IMR-90 (cell line): Measurements from ENCODE around the gene TRAPPC3. TPM values are rescaled to one million over a fixed set of nuclear protein-coding genes. Genes with fewer than 3 reads are reported as not detected.

Experiments
- ATAC-seq: fragments of 200-7000 bp; cut with Tn5 transposase; 2 replicates; pipeline ENCODE4 v1.9.1; 2020; ENCODE audit warnings: low read depth, mild to moderate bottlenecking, moderate library complexity
- BruUV-seq: library from RNA; stranded (reverse); fragments of 400-500 nt; replicated peaks from 2 replicates; lab custom pipeline; 2021; lab: Mats Ljungman, UMichigan
- CTCF ChIA-PET: fragments of 300-600 bp; formaldehyde crosslinking; extraction: SDS; loops from one replicate; lab custom pipeline; 2021; ENCODE audit warnings: antibody characterized with exemption; lab: Yijun Ruan, JAX
- POLR2A ChIA-PET: fragments of 300-600 bp; sonication (Branson Sonifier 250); formaldehyde crosslinking; loops from one replicate; lab custom pipeline; 2022; ENCODE audit warnings: antibody characterized with exemption; ENCODE audit not compliant: unreplicated experiment; lab: Charles Lee
- DNase-seq: peaks from one replicate; pipeline ENCODE4 v3.0.0; 2013
- H2AFZ ChIP-seq: replicated peaks from 2 replicates; pipeline ENCODE3; 2013; ENCODE audit warnings: low read length, mild to moderate bottlenecking; ENCODE audit not compliant: poor library complexity
- H2AK5ac ChIP-seq: 2 replicates; pipeline ENCODE4 v1.6.1; 2013; ENCODE audit warnings: low read depth, low read length, inconsistent platforms
- H2AK9ac ChIP-seq: replicated peaks from 2 replicates; pipeline ENCODE3; 2013; ENCODE audit warnings: mild to moderate bottlenecking, low read depth, low read length, moderate library complexity; ENCODE audit not compliant: poor library complexity
- H2BK120ac ChIP-seq: 2 replicates; pipeline ENCODE4 v1.6.1; 2013; ENCODE audit warnings: low read depth, low read length, inconsistent platforms
- H2BK15ac ChIP-seq: 3 replicates; pipeline ENCODE4 v1.6.1; 2013; ENCODE audit warnings: low read depth, low read length, inconsistent platforms
- H2BK20ac ChIP-seq: 2 replicates; pipeline ENCODE4 v1.6.1; 2013; ENCODE audit warnings: low read depth, mild to moderate bottlenecking, inconsistent platforms, low read length, moderate library complexity
- H2BK5ac ChIP-seq: 2 replicates; pipeline ENCODE4 v1.6.1; 2013; ENCODE audit warnings: mild to moderate bottlenecking, low read depth, low read length, inconsistent platforms; ENCODE audit not compliant: poor library complexity, severe bottlenecking
- H3K14ac ChIP-seq: replicated peaks from 2 replicates; pipeline ENCODE4 v1.6.1; 2013; ENCODE audit warnings: low read depth, low read length, inconsistent platforms
- H3K18ac ChIP-seq: 2 replicates; pipeline ENCODE4 v1.6.1; 2013; ENCODE audit warnings: low read depth, low read length, control low read depth
- H3K23ac ChIP-seq: 2 replicates; pipeline ENCODE4 v1.6.1; 2013; ENCODE audit warnings: low read depth, low read length, inconsistent platforms
- H3K27ac ChIP-seq: 2 replicates; pipeline ENCODE4 v1.5.1; 2013; ENCODE audit warnings: mild to moderate bottlenecking, control low read depth, low read length; ENCODE audit not compliant: insufficient read depth
- H3K27me3 ChIP-seq: 2 replicates; pipeline ENCODE4 v1.6.1; 2013; ENCODE audit warnings: low read length; ENCODE audit not compliant: control insufficient read depth, insufficient read depth
- H3K36me3 ChIP-seq: 2 replicates; pipeline ENCODE4 v1.6.1; 2013; ENCODE audit warnings: low read length, mixed read lengths; ENCODE audit not compliant: control insufficient read depth, insufficient read depth
- H3K4ac ChIP-seq: 2 replicates; pipeline ENCODE4 v1.6.1; 2013; ENCODE audit warnings: low read depth, low read length, inconsistent platforms
- H3K4me1 ChIP-seq: 2 replicates; pipeline ENCODE4 v1.6.1; 2013; ENCODE audit warnings: low read length, mixed read lengths; ENCODE audit not compliant: control insufficient read depth, insufficient read depth
- H3K4me2 ChIP-seq: 2 replicates; pipeline ENCODE4 v1.6.1; 2013; ENCODE audit warnings: low read depth, mild to moderate bottlenecking, control low read depth, low read length, moderate library complexity
- H3K4me3 ChIP-seq: 2 replicates; pipeline ENCODE4 v1.5.1; 2013; ENCODE audit warnings: low read depth, mild to moderate bottlenecking, control low read depth, low read length, moderate library complexity; ENCODE audit not compliant: insufficient read depth
- H3K56ac ChIP-seq: 2 replicates; pipeline ENCODE4 v1.6.1; 2013; ENCODE audit warnings: low read length, inconsistent platforms; ENCODE audit not compliant: insufficient read depth; ENCODE audit errors: extremely low read depth
- H3K79me1 ChIP-seq, 2 experiments: 2 replicates each; pipeline ENCODE4 v1.6.1; 2013; ENCODE audit warnings: low read length in 2 of 2, inconsistent platforms in 1 of 2, low read depth in 1 of 2
- H3K9ac ChIP-seq: 2 replicates; pipeline ENCODE4 v1.6.1; 2013; ENCODE audit warnings: low read depth, low read length, control low read depth
- H3K9me1 ChIP-seq: 2 replicates; pipeline ENCODE4 v1.6.1; 2013; ENCODE audit warnings: low read length, inconsistent platforms; ENCODE audit not compliant: insufficient read depth
- H3K9me3 ChIP-seq: 2 replicates; pipeline ENCODE4 v1.6.1; 2013; ENCODE audit warnings: low read length; ENCODE audit not compliant: control insufficient read depth, insufficient read depth
- H4K20me1 ChIP-seq: 2 replicates; pipeline ENCODE4 v1.6.1; 2013; ENCODE audit warnings: low read length, inconsistent platforms; ENCODE audit not compliant: insufficient read depth
- H4K5ac ChIP-seq: 2 replicates; pipeline ENCODE4 v1.6.1; 2013; ENCODE audit warnings: mild to moderate bottlenecking, low read depth, low read length, control low read depth
- H4K8ac ChIP-seq, 2 experiments: 2 replicates each; pipeline ENCODE4 v1.6.1; 2013; ENCODE audit warnings: low read depth in 2 of 2, low read length in 2 of 2, control low read depth in 1 of 2, inconsistent platforms in 1 of 2
- H4K91ac ChIP-seq: 2 replicates; pipeline ENCODE4 v1.6.1; 2013; ENCODE audit warnings: low read depth, low read length, inconsistent platforms; ENCODE audit not compliant: insufficient read depth
- MAZ ChIP-seq: IDR thresholded peaks from 2 replicates; pipeline ENCODE4 v1.6.1; 2012; ENCODE audit warnings: low read depth, mild to moderate bottlenecking, low read length, improper control_type of control experiment, moderate library complexity, borderline replicate concordance
- POLR2A ChIP-seq: IDR thresholded peaks from 2 replicates; pipeline ENCODE4 v1.6.1; 2012; ENCODE audit warnings: mild to moderate bottlenecking, low read depth, low read length
- WGBS, 2 experiments: methylation state at CpG; one replicate each; pipeline versions ENCODE4 v1.1.5 to v1.1.7; 2013; ENCODE audit warnings: missing lambda C conversion rate in 2 of 2; ENCODE audit not compliant: insufficient read length in 1 of 2; ENCODE audit errors: extremely low coverage in 2 of 2; 5-methylcytosine and 5-hydroxymethylcytosine counted together
- dilution Hi-C: fragments of 300-500 bp; cut with HindIII; formaldehyde crosslinking; loops from one replicate; pipeline ENCODE4 v1.14.3; 2018; ENCODE audit warnings: low sequenced_read_pairs; ENCODE audit not compliant: unreplicated experiment
- in situ Hi-C: fragments of 300-500 bp; cut with MboI; formaldehyde crosslinking; loops from 3 replicates; pipeline ENCODE4 v1.14.3; 2019; ENCODE audit warnings: low sequenced_read_pairs, inconsistent platforms, mixed read lengths
- intact Hi-C: fragments of 100-400 bp; cut with micrococcal nuclease; formaldehyde crosslinking; loops from 2 replicates; pipeline ENCODE4 v1.10.0; 2022
- polyA plus RNA-seq, 3 experiments: library from polyadenylated mRNA; depleted of rRNA; stranded (reverse); fragments of >200 nt; gene quantifications; 2 replicates each; pipeline ENCODE4 v1.2.3, GENCODE V29; 2012; ENCODE audit warnings: low replicate concordance in 1 of 3
- total RNA-seq: library from RNA; depleted of rRNA; stranded (reverse); fragments of >200 nt; gene quantifications from 2 replicates; pipeline ENCODE4 v1.2.3, GENCODE V29; 2012

The TRAPPC3 gene
- total and polyA plus RNA-seq, 2 of the 4 experiments (the other 2 are of a cell fraction), result 76.0 to 77.8 TPM

DNA sequence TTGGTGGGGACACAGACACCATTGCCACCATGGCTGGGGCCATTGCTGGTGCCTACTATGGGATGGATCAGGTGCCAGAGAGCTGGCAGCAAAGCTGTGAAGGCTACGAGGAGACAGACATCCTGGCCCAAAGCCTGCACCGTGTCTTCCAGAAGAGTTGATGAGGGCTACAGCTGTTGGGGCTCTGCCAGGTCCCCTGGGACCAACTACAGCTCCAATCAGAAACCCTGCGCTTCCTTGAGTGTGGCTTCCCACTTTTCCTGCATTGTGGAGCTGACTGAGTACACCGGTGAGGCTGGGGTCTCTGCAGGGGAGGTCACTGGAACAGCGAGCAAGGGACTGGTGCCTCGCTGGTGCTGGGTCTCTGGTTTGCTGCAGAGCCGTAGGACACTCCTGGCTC is 56.1 kb downstream of the TRAPPC3 start:
- Histone ChIP-seq H3K36me3 (peaks cover 35% of the 10 kb centered on the region), H2BK120ac (no peak overlapping the region), H2BK20ac (no peak overlapping the region), H3K4ac (no peak overlapping the region), H2AFZ (no peak overlapping the region), H3K14ac (no peak overlapping the region), H3K4me2 (no peak overlapping the region), H3K27me3 (no peaks in the 10 kb centered on the region), H3K9me1 (0 out of 2 replicates have a peak, but pooled peaks cover under 1% of the 10 kb centered on the region), H3K79me1 (peaks cover 38 to 47% of the 10 kb centered on the region in 2 experiments), H3K9me3 (no peaks in the 10 kb centered on the region), H3K56ac (no peak overlapping the region), H3K18ac (no peak overlapping the region), H3K9ac (no peak overlapping the region), H3K23ac (no peak overlapping the region), H2BK15ac (no peak overlapping the region), H2AK5ac (no peak overlapping the region), H4K5ac (no peak overlapping the region), H3K4me3 (no peak overlapping the region), H4K20me1 (peaks cover 7% of the 10 kb centered on the region; the same call in 1 of the 2 replicates), H4K91ac (no peak overlapping the region), H2AK9ac (no peak overlapping the region), H2BK5ac (no peak overlapping the region), H3K27ac (no peak overlapping the region), H4K8ac (no peak overlapping the region), H3K4me1 (peaks cover 2% of the 10 kb centered on the region; the same call in 1 of the 2 replicates)
- dilution Hi-C loops (no loop called here), intact Hi-C loops (no loop called here), in situ Hi-C loops (no loop called here)
- ChIA-PET CTCF (no interaction called here), POLR2A (no interaction called here)
- no peak for DNase-seq
- 100% methylated on average over 3 of the region's 7 CpGs; no CpG with 5 or more reads in 1 of the 2 experiments for WGBS, 2 experiments
- no peak for TF ChIP-seq POLR2A
- TF ChIP-seq MAZ, result no peak
- ATAC-seq, result no peak
- BruUV-seq, result no TSS peak
